ENCODE data around the gene COX7B2.

Gene COX7B2

DNA sequence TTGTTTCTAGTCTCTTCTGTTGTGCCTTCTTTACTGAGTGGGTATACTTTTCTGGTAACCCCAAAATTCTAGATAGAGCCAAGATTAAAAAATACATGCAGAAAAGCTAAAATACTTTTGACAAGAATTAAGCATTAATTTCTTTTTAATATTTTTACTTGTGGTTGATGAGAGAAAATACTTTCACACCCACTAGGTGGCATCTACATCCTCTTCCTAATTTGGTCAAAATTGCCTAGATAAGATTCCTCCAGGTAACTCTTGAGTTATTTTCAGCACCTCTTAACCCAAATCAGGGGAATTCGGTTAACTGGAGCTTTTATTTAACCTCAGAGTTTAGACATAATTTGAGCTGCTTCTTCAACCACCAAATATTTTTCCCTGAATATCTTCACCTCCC lies 28.4 kb upstream of the COX7B2 start:
- Histone ChIP-seq H3K4me1 (ENCODE audit: control insufficient read depth, low read depth, low read length) (no peaks in the 10 kb centered on the region), H2BK5ac (ENCODE audit: low read length) (no peak overlapping the region), H3K27me3 (ENCODE audit: insufficient read depth, low read length, poor library complexity) (no peaks in the 10 kb centered on the region), H3K79me2 (ENCODE audit: control insufficient read depth, insufficient read depth, low read length) (no peaks in the 10 kb centered on the region), H2BK120ac (ENCODE audit: low read depth, low read length) (no peak overlapping the region), H3K56ac (ENCODE audit: low read length) (no peak overlapping the region), H3K4ac (ENCODE audit: low read depth, low read length) (no peak overlapping the region), H2BK15ac (replicated peaks; ENCODE audit: low read depth) (no peak overlapping the region), H4K8ac (ENCODE audit: low read depth, low read length) (no peak overlapping the region), H3K23ac (ENCODE audit: low read length) (no peak overlapping the region), H3K4me3 (ENCODE audit: low read length) (no peak overlapping the region), H3K27ac (ENCODE audit: low read depth, low read length) (no peak overlapping the region), H4K5ac (ENCODE audit: low read length) (no peak overlapping the region), H3K18ac (ENCODE audit: low read length) (no peak overlapping the region), H2AK5ac (ENCODE audit: low read length) (no peak overlapping the region), H3K36me3 (ENCODE audit: control insufficient read depth, insufficient read depth, low read length) (no peaks in the 10 kb centered on the region), H3K9ac (ENCODE audit: low read length) (no peak overlapping the region), H3K4me2 (ENCODE audit: low read length) (no peak overlapping the region), H3K79me1 (ENCODE audit: low read length) (no peaks in the 10 kb centered on the region)
- DNase-seq, result peak; percentile 38
- WGBS (ENCODE audit: extremely low coverage, insufficient coverage, low lambda C conversion rate), result no CpG with 5 or more reads among the region's 1 CpG

DNA sequence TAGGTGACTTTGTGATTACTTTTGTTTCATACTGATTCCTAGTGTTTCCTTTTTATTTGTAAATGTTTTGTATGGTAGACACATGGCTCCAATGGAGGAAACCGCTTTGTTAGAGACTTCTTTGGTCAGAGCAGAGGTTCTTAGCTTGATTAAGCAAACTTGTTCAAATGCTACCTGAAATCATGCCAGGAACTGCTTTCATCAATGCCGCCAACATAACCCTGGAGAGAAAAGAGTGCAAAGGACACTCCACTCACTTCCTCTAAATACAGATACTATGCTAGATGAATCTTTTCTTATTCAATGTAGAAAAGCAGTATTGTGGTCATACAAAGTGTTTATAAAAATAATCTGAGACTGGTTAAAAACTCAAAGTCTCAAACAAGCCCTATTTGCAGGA lies 25.7 kb upstream of the COX7B2 start:
- Histone ChIP-seq H3K56ac (ENCODE audit: low read length) (no peak overlapping the region), H4K5ac (ENCODE audit: low read length) (no peak overlapping the region), H4K8ac (ENCODE audit: low read depth, low read length) (no peak overlapping the region), H3K36me3 (ENCODE audit: control insufficient read depth, insufficient read depth, low read length) (no peaks in the 10 kb centered on the region), H3K18ac (ENCODE audit: low read length) (no peak overlapping the region), H2AK5ac (ENCODE audit: low read length) (no peak overlapping the region), H3K79me1 (ENCODE audit: low read length) (no peaks in the 10 kb centered on the region), H3K4ac (ENCODE audit: low read depth, low read length) (no peak overlapping the region), H3K79me2 (ENCODE audit: control insufficient read depth, insufficient read depth, low read length) (no peaks in the 10 kb centered on the region), H3K4me2 (ENCODE audit: low read length) (no peak overlapping the region), H2BK15ac (replicated peaks; ENCODE audit: low read depth) (no peak overlapping the region), H3K23ac (ENCODE audit: low read length) (no peak overlapping the region), H3K27me3 (ENCODE audit: insufficient read depth, low read length, poor library complexity) (no peaks in the 10 kb centered on the region), H3K4me1 (ENCODE audit: control insufficient read depth, low read depth, low read length) (no peaks in the 10 kb centered on the region), H2BK5ac (ENCODE audit: low read length) (no peak overlapping the region), H3K4me3 (ENCODE audit: low read length) (no peak overlapping the region), H2BK120ac (ENCODE audit: low read depth, low read length) (no peak overlapping the region), H3K27ac (ENCODE audit: low read depth, low read length) (no peak overlapping the region), H3K9ac (ENCODE audit: low read length) (no peak overlapping the region)
- WGBS (ENCODE audit: extremely low coverage, insufficient coverage, low lambda C conversion rate), result no CpG with 5 or more reads among the region's 2 CpGs
- DNase-seq, result no peak

DNA sequence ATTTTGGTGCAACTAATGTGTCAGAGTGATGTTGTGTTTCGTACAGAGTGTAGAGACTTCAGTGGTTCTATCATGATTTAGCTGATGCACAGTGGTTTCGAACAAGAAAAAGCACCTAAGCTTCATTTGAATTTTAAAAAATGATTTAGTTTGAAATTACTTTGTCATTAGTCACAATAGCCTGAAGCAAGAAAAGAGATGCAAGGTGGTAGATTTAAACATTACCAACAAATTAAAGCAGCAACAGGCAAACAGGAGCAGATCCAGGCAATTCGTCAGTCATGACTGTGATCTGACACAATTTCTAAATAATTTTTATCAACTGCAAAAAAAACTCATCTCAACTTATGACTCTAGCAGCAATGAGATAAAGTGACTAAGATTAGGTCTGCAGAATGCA lies 24.6 kb upstream of the COX7B2 start:
- no peak for DNase-seq
- Histone ChIP-seq H3K4me3 (ENCODE audit: low read length) (no peak overlapping the region), H3K36me3 (ENCODE audit: control insufficient read depth, insufficient read depth, low read length) (no peaks in the 10 kb centered on the region), H3K27ac (ENCODE audit: low read depth, low read length) (no peak overlapping the region), H4K8ac (ENCODE audit: low read depth, low read length) (no peak overlapping the region), H3K4me1 (ENCODE audit: control insufficient read depth, low read depth, low read length) (no peaks in the 10 kb centered on the region), H3K4me2 (ENCODE audit: low read length) (no peak overlapping the region), H3K23ac (ENCODE audit: low read length) (no peak overlapping the region), H3K9ac (ENCODE audit: low read length) (no peak overlapping the region), H3K27me3 (ENCODE audit: insufficient read depth, low read length, poor library complexity) (no peaks in the 10 kb centered on the region), H3K18ac (ENCODE audit: low read length) (no peak overlapping the region), H3K56ac (ENCODE audit: low read length) (no peak overlapping the region), H3K4ac (ENCODE audit: low read depth, low read length) (no peak overlapping the region), H2BK15ac (replicated peaks; ENCODE audit: low read depth) (no peak overlapping the region), H2BK5ac (ENCODE audit: low read length) (no peak overlapping the region), H4K5ac (ENCODE audit: low read length) (no peak overlapping the region), H2BK120ac (ENCODE audit: low read depth, low read length) (no peak overlapping the region), H2AK5ac (ENCODE audit: low read length) (no peak overlapping the region), H3K79me2 (ENCODE audit: control insufficient read depth, insufficient read depth, low read length) (no peaks in the 10 kb centered on the region), H3K79me1 (ENCODE audit: low read length) (no peaks in the 10 kb centered on the region)
- WGBS (ENCODE audit: extremely low coverage, insufficient coverage, low lambda C conversion rate), result no CpG with 5 or more reads among the region's 3 CpGs

DNA sequence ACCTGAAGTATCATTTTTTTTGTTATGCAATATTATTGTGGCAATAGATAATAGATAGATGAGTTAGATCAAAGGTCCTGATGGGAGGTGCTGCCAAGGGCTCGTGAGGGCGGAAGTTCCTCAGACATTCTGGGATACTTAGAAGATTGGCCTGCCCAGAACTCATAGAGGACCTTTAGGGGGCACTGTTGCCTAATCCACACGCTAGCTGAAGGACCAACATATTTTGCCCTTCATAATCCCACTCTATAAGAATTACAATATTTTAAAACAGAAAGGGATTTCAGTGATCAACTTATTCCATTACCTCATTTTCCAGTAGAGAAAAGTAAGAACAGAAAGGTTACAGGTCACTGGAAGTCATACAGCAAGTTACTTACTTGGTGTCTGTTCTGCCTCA lies 22.9 kb upstream of the COX7B2 start:
- Histone ChIP-seq H3K18ac (ENCODE audit: low read length) (no peak overlapping the region), H3K4me2 (ENCODE audit: low read length) (no peak overlapping the region), H2BK5ac (ENCODE audit: low read length) (no peak overlapping the region), H4K8ac (ENCODE audit: low read depth, low read length) (no peak overlapping the region), H2BK120ac (ENCODE audit: low read depth, low read length) (no peak overlapping the region), H3K27me3 (ENCODE audit: insufficient read depth, low read length, poor library complexity) (no peaks in the 10 kb centered on the region), H3K4ac (ENCODE audit: low read depth, low read length) (no peak overlapping the region), H3K79me1 (ENCODE audit: low read length) (no peaks in the 10 kb centered on the region), H3K23ac (ENCODE audit: low read length) (no peak overlapping the region), H3K27ac (ENCODE audit: low read depth, low read length) (no peak overlapping the region), H3K79me2 (ENCODE audit: control insufficient read depth, insufficient read depth, low read length) (no peaks in the 10 kb centered on the region), H2BK15ac (replicated peaks; ENCODE audit: low read depth) (no peak overlapping the region), H4K5ac (ENCODE audit: low read length) (no peak overlapping the region), H3K9ac (ENCODE audit: low read length) (no peak overlapping the region), H2AK5ac (ENCODE audit: low read length) (no peak overlapping the region), H3K56ac (ENCODE audit: low read length) (no peak overlapping the region), H3K36me3 (ENCODE audit: control insufficient read depth, insufficient read depth, low read length) (no peaks in the 10 kb centered on the region), H3K4me1 (ENCODE audit: control insufficient read depth, low read depth, low read length) (no peaks in the 10 kb centered on the region), H3K4me3 (ENCODE audit: low read length) (no peak overlapping the region)
- no CpG with 5 or more reads among the region's 3 CpGs for WGBS (ENCODE audit: extremely low coverage, insufficient coverage, low lambda C conversion rate)
- DNase-seq, result peak; percentile 68

DNA sequence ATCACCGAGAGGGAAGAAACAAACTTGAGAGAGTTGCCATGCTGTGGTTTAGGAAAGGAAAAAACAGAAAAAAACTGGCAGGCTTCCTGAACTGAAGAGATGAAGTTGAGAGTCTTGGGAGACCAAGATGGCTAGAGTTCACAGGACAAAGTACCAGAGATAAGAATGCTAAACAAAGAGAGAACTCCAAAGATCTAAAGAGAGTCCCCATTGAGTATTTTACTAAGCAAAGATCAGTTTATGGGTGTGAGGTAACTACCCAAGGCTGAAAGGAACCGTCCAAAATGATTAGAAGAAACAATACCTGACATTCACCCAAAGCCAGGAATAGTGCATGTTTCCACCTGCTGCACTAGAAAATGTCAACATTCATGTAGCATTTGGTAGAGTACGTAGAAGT lies 21.8 kb upstream of the COX7B2 start:
- Histone ChIP-seq H3K27me3 (ENCODE audit: insufficient read depth, low read length, poor library complexity) (no peaks in the 10 kb centered on the region), H4K8ac (ENCODE audit: low read depth, low read length) (no peak overlapping the region), H3K4ac (ENCODE audit: low read depth, low read length) (no peak overlapping the region), H3K4me2 (ENCODE audit: low read length) (no peak overlapping the region), H3K79me1 (ENCODE audit: low read length) (no peaks in the 10 kb centered on the region), H3K56ac (ENCODE audit: low read length) (no peak overlapping the region), H3K27ac (ENCODE audit: low read depth, low read length) (no peak overlapping the region), H3K18ac (ENCODE audit: low read length) (no peak overlapping the region), H2BK15ac (replicated peaks; ENCODE audit: low read depth) (no peak overlapping the region), H3K9ac (ENCODE audit: low read length) (no peak overlapping the region), H4K5ac (ENCODE audit: low read length) (no peak overlapping the region), H3K36me3 (ENCODE audit: control insufficient read depth, insufficient read depth, low read length) (no peaks in the 10 kb centered on the region), H2BK5ac (ENCODE audit: low read length) (no peak overlapping the region), H2BK120ac (ENCODE audit: low read depth, low read length) (no peak overlapping the region), H3K4me3 (ENCODE audit: low read length) (no peak overlapping the region), H3K23ac (ENCODE audit: low read length) (no peak overlapping the region), H3K4me1 (ENCODE audit: control insufficient read depth, low read depth, low read length) (no peaks in the 10 kb centered on the region), H2AK5ac (ENCODE audit: low read length) (no peak overlapping the region), H3K79me2 (ENCODE audit: control insufficient read depth, insufficient read depth, low read length) (no peaks in the 10 kb centered on the region)
- DNase-seq, result no peak
- no CpG with 5 or more reads among the region's 3 CpGs for WGBS (ENCODE audit: extremely low coverage, insufficient coverage, low lambda C conversion rate)

DNA sequence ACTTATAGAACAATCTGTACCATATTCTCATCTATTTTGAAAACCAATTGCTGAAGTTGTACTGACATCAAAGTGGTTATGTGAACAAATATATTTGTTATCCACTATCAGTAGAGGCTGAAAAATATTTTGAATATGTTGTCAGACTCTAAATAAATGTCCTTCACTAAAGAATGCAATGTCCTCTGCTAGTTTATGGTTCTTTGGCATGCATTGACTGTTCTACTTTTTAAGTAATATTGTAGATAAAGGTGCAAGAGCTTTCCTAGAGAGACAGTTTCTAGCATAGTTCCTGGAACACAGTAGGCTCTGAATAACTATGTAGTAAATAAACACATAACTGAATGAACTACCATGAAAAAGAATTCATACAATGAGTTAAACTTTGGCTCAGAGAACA lies 18.2 kb upstream of the COX7B2 start:
- H3K4ac ChIP-seq (ENCODE audit: low read depth, low read length), result no peak overlapping the region
- no peak overlapping the region for H3K27ac ChIP-seq (ENCODE audit: low read depth, low read length)
- no peak overlapping the region for H4K5ac ChIP-seq (ENCODE audit: low read length)
- H2BK5ac ChIP-seq (ENCODE audit: low read length), result no peak overlapping the region
- H3K79me2 ChIP-seq (ENCODE audit: control insufficient read depth, insufficient read depth, low read length), result no peaks in the 10 kb centered on the region
- no peak overlapping the region for H3K4me2 ChIP-seq (ENCODE audit: low read length)
- H3K56ac ChIP-seq (ENCODE audit: low read length), result no peak overlapping the region
- H3K36me3 ChIP-seq (ENCODE audit: control insufficient read depth, insufficient read depth, low read length), result no peaks in the 10 kb centered on the region
- H2AK5ac ChIP-seq (ENCODE audit: low read length), result no peak overlapping the region
- H3K4me1 ChIP-seq (ENCODE audit: control insufficient read depth, low read depth, low read length), result no peaks in the 10 kb centered on the region
- no peak overlapping the region for H2BK15ac ChIP-seq (replicated peaks; ENCODE audit: low read depth)
- no peak overlapping the region for H3K23ac ChIP-seq (ENCODE audit: low read length)
- no peak overlapping the region for H3K9ac ChIP-seq (ENCODE audit: low read length)
- no peaks in the 10 kb centered on the region for H3K27me3 ChIP-seq (ENCODE audit: insufficient read depth, low read length, poor library complexity)
- no peak for DNase-seq
- H2BK120ac ChIP-seq (ENCODE audit: low read depth, low read length), result no peak overlapping the region
- no peak overlapping the region for H3K18ac ChIP-seq (ENCODE audit: low read length)
- H4K8ac ChIP-seq (ENCODE audit: low read depth, low read length), result no peak overlapping the region
- no peak overlapping the region for H3K4me3 ChIP-seq (ENCODE audit: low read length)
- H3K79me1 ChIP-seq (ENCODE audit: low read length), result no peaks in the 10 kb centered on the region
